Body of pancreas (tissue), 4 donors: ENCODE results near the gene HNRNPF.

Experiments used
- CTCF ChIP-seq, 7 experiments: fragments of 450-650 bp in 4 of 7; fragments of 200-600 bp in 3 of 7; sonication (generic) in 3 of 7; IDR thresholded peaks; one replicate each; pipeline ENCODE4 v1.5.1; 2016 to 2019; ENCODE audit warnings: antibody characterized with exemption in 7 of 7
- POLR2A ChIP-seq, 3 donors: fragments of 450-650 bp; IDR thresholded peaks; one replicate each; pipeline ENCODE4 v1.6.1; 2016; ENCODE audit warnings: antibody characterized with exemption in 3 of 3, mild to moderate bottlenecking in 2 of 3

- no peak for TF ChIP-seq POLR2A (IDR thresholded peaks at IDR 0.05)
- no peak for TF ChIP-seq CTCF (IDR thresholded peaks at IDR 0.05)
Observed at GRCh38 chr10:43343126-43343525, 65.9 kb downstream of the HNRNPF start.
